HuH-7 (cell line): Measurements from ENCODE around the gene SHBG.
"Not testable (repeated sequence)": the region's sequence is repeated elsewhere in the genome, so short reads cannot be mapped to it uniquely, and the experiment has no call there.

Experiments
- DNase-seq: peaks from one replicate; pipeline ENCODE4 v3.0.0; 2011; ENCODE audit warnings: low spot score

SHBG gene

GRCh38 chr17:7629939-7630571 is at the start of gene SHBG:
SHBG (plus strand) TSS chr17:7630135; CDS start chr17:7630173, 38 bp downstream.
- no peak for DNase-seq

- no peak for DNase-seq
These were observed 49.0 kb upstream of the SHBG start for GRCh38 chr17:7580604-7581575.

- no peak for DNase-seq
These were observed 47.3 kb upstream of the SHBG start for GRCh38 chr17:7582396-7583252.

- DNase-seq = peak; percentile 88
These were observed 46.5 kb upstream of the SHBG start, which contains the start of gene MPDU1 for GRCh38 chr17:7583253-7584109. MPDU1 (plus strand) TSS chr17:7583852; CDS start chr17:7583863, 11 bp downstream.

GRCh38 chr17:7586673-7587419 is 43.1 kb upstream of the SHBG start:
- peak; percentile 82 for DNase-seq

GRCh38 chr17:7587420-7588151 is 42.3 kb upstream of the SHBG start:
- no peak for DNase-seq

GRCh38 chr17:7588553-7589203 is 41.3 kb upstream of the SHBG start:
- no peak for DNase-seq

GRCh38 chr17:7589204-7589868 is 40.6 kb upstream of the SHBG start:
- no peak for DNase-seq

GRCh38 chr17:7589891-7590691 is 39.8 kb upstream of the SHBG start, which contains the start of gene SOX15:
SOX15 (minus strand) TSS chr17:7590094; CDS start chr17:7589676, 418 bp downstream.
- DNase-seq = no peak

- no peak for DNase-seq
These were observed 39.2 kb upstream of the SHBG start for GRCh38 chr17:7590743-7591142.

- no peak for DNase-seq
These were observed 38.3 kb upstream of the SHBG start for GRCh38 chr17:7591596-7591995.

GRCh38 chr17:7592422-7593021 is 37.4 kb upstream of the SHBG start:
- DNase-seq = no peak

- DNase-seq = no peak
These were observed 36.6 kb upstream of the SHBG start for GRCh38 chr17:7593296-7593695.

GRCh38 chr17:7597561-7597960 is 32.4 kb upstream of the SHBG start:
- not testable (repeated sequence) for DNase-seq

GRCh38 chr17:7606280-7606679 is 23.7 kb upstream of the SHBG start:
- no peak for DNase-seq

- no peak for DNase-seq
These were observed 19.3 kb upstream of the SHBG start for GRCh38 chr17:7610641-7611040.

GRCh38 chr17:7611635-7612293 is 18.2 kb upstream of the SHBG start:
- no peak for DNase-seq
